Upper lobe of left lung (tissue), 6 donors: ENCODE results near the gene ENAH. TPM values are rescaled to one million over a fixed set of nuclear protein-coding genes. Genes with fewer than 3 reads are reported as not detected.
"Not testable (repeated sequence)": the region's sequence is repeated elsewhere in the genome, so short reads cannot be mapped to it uniquely, and the experiment has no call there.

Experiments
- ATAC-seq, 2 donors: fragments of 200-7000 bp; cut with Tn5 transposase; one replicate each; pipeline ENCODE4 v1.9.1; 2022; ENCODE audit warnings: mild to moderate bottlenecking in 2 of 2, moderate library complexity in 2 of 2; ENCODE audit not compliant: low FRiP score in 2 of 2
- DNase-seq, 2 donors: peaks; one replicate each; pipeline ENCODE4 v3.0.0-alpha.2; 2019 to 2020
- H3K27ac ChIP-seq, 4 donors: fragments of 200-600 bp; sonication (generic); one replicate each; pipeline ENCODE4 v1.5.1; 2016 to 2019
- H3K27me3 ChIP-seq, 4 donors: fragments of 200-600 bp; sonication (generic); one replicate each; pipeline ENCODE4 v1.5.1; 2017 to 2019
- H3K36me3 ChIP-seq, 4 donors: fragments of 200-600 bp; sonication (generic); one replicate each; pipeline ENCODE4 v1.5.1; 2016 to 2019
- H3K4me1 ChIP-seq, 4 donors: fragments of 200-600 bp; sonication (generic); one replicate each; pipeline ENCODE4 v1.5.1; 2018 to 2019
- H3K4me3 ChIP-seq, 4 donors: fragments of 200-600 bp; sonication (generic); one replicate each; pipeline ENCODE4 v1.5.1; 2017 to 2019; ENCODE audit warnings: mild to moderate bottlenecking in 2 of 4, moderate library complexity in 1 of 4
- H3K9me3 ChIP-seq, 4 donors: fragments of 200-600 bp; sonication (generic); one replicate each; pipeline ENCODE4 v1.5.1; 2018 to 2019
- CTCF ChIP-seq, 6 experiments: fragments of 450-650 bp in 4 of 6; fragments of 200-600 bp in 2 of 6; sonication (generic) in 2 of 6; IDR thresholded peaks; one replicate each; pipeline ENCODE4 v1.5.1; 2016 to 2019; ENCODE audit warnings: antibody characterized with exemption in 6 of 6
- EP300 ChIP-seq, 4 donors: sonication (generic); formaldehyde crosslinking; IDR thresholded peaks; one replicate each; pipeline ENCODE4 v1.5.1; 2017; ENCODE audit warnings: antibody characterized with exemption in 4 of 4, control low read depth in 2 of 4
- POLR2A ChIP-seq, 4 donors: fragments of 450-650 bp; IDR thresholded peaks; one replicate each; pipeline ENCODE4 v1.5.1; 2016 to 2017; ENCODE audit warnings: antibody characterized with exemption in 4 of 4, mild to moderate bottlenecking in 2 of 4
- POLR2AphosphoS5 ChIP-seq, 2 donors: sonication (generic); formaldehyde crosslinking; IDR thresholded peaks; one replicate each; pipeline ENCODE4 v1.5.1; 2017; ENCODE audit warnings: antibody characterized with exemption in 2 of 2
- WGBS, 2 donors: methylation state at CpG; one replicate each; pipeline ENCODE4 v1.1.5; 2017 to 2018; 5-methylcytosine and 5-hydroxymethylcytosine counted together
- total RNA-seq, 6 donors: library from RNA; depleted of rRNA in 4 of 6; stranded (reverse); fragments of >200 nt in 4 of 6; gene quantifications; one replicate each; pipeline versions ENCODE4 v1.1.0 to v1.2.1, GENCODE V29; 2016 to 2021
- donor health status: DM: no; HTN: no; CAD: no; lungs with moderate emphysema.
- donor health status: DM: no; HTN: yes; CAD: no; lungs with severe emphysema.

Gene ENAH
- total RNA-seq, 6 donors from 2014 or later: 10.5 to 70.3 (median 33.8) TPM

- Histone ChIP-seq H3K27ac (no peak overlapping the region), H3K9me3 (no peaks in the 10 kb centered on the region), H3K27me3 (no peaks in the 10 kb centered on the region), H3K4me1 (peaks cover 0 to 12% (median 7%) of the 10 kb centered on the region in 4 donors), H3K4me3 (no peak overlapping the region), H3K36me3 (no peaks in the 10 kb centered on the region)
- ATAC-seq: no peak
- DNase-seq: no peak
- 77 to 80% methylated on average over 6 of the region's 6 CpGs for WGBS, 2 donors
- TF ChIP-seq EP300 (IDR thresholded peaks at IDR 0.05): no peak
- no peak for TF ChIP-seq POLR2AphosphoS5 (IDR thresholded peaks at IDR 0.05)
- no peak for TF ChIP-seq CTCF (IDR thresholded peaks at IDR 0.05)
- no peak for TF ChIP-seq POLR2A (IDR thresholded peaks at IDR 0.05)
Measured at GRCh38 chr1:225645194-225645895, 7.6 kb downstream of the ENAH start.

GRCh38 chr1:225644666-225645065 lies 8.3 kb downstream of the ENAH start:
- H3K4me3 ChIP-seq: no peak overlapping the region
- 87 to 100% methylated on average over 1 of the region's 1 CpG for WGBS, 2 donors
- TF ChIP-seq CTCF (IDR thresholded peaks at IDR 0.05): no peak
- H3K27me3 ChIP-seq: no peaks in the 10 kb centered on the region
- ATAC-seq (no peak), DNase-seq (no peak)
- no peaks in the 10 kb centered on the region for H3K36me3 ChIP-seq
- peaks cover 0 to 7% (median 5%) of the 10 kb centered on the region in 4 donors for H3K4me1 ChIP-seq
- no peak overlapping the region for H3K27ac ChIP-seq
- H3K9me3 ChIP-seq: no peaks in the 10 kb centered on the region

- Histone ChIP-seq H3K36me3 (no peaks in the 10 kb centered on the region), H3K27me3 (no peaks in the 10 kb centered on the region), H3K9me3 (no peaks in the 10 kb centered on the region), H3K4me3 (no peak overlapping the region), H3K27ac (no peak overlapping the region), H3K4me1 (peaks cover 0 to 3% (median 2%) of the 10 kb centered on the region in 4 donors)
- 61 to 74% methylated on average over 4 of the region's 4 CpGs for WGBS, 2 donors
- ATAC-seq (no peak), DNase-seq (no peak)
- TF ChIP-seq POLR2AphosphoS5 (IDR thresholded peaks at IDR 0.05) (no peak), EP300 (IDR thresholded peaks at IDR 0.05) (no peak), CTCF (IDR thresholded peaks at IDR 0.05) (no peak), POLR2A (IDR thresholded peaks at IDR 0.05) (no peak)
Measured at GRCh38 chr1:225642177-225642576, 10.7 kb downstream of the ENAH start.

GRCh38 chr1:225638853-225639252 lies 14.1 kb downstream of the ENAH start:
- H3K36me3 ChIP-seq: no peaks in the 10 kb centered on the region
- WGBS, 2 donors: 83 to 95% methylated on average over 1 of the region's 1 CpG
- TF ChIP-seq EP300 (IDR thresholded peaks at IDR 0.05): no peak
- TF ChIP-seq POLR2AphosphoS5 (IDR thresholded peaks at IDR 0.05): no peak
- no peak for TF ChIP-seq CTCF (IDR thresholded peaks at IDR 0.05)
- TF ChIP-seq POLR2A (IDR thresholded peaks at IDR 0.05): no peak
- no peak overlapping the region for H3K4me3 ChIP-seq
- H3K27me3 ChIP-seq: no peaks in the 10 kb centered on the region
- no peak for DNase-seq
- no peak overlapping the region for H3K27ac ChIP-seq
- peaks cover 0 to 3% (median 0%) of the 10 kb centered on the region in 4 donors for H3K4me1 ChIP-seq
- no peaks in the 10 kb centered on the region for H3K9me3 ChIP-seq
- no peak for ATAC-seq

GRCh38 chr1:225637651-225638199 lies 15.2 kb downstream of the ENAH start:
- WGBS, 2 donors: 93 to 96% methylated on average over 3 of the region's 3 CpGs
- DNase-seq: no peak
- Histone ChIP-seq H3K36me3 (no peaks in the 10 kb centered on the region), H3K27ac (no peak overlapping the region), H3K4me3 (no peak overlapping the region), H3K9me3 (no peaks in the 10 kb centered on the region), H3K27me3 (no peaks in the 10 kb centered on the region), H3K4me1 (peaks cover 0 to 3% (median 0%) of the 10 kb centered on the region in 4 donors)
- ATAC-seq: no peak
- TF ChIP-seq POLR2AphosphoS5 (IDR thresholded peaks at IDR 0.05): no peak
- TF ChIP-seq CTCF (IDR thresholded peaks at IDR 0.05): no peak
- TF ChIP-seq POLR2A (IDR thresholded peaks at IDR 0.05): no peak
- no peak for TF ChIP-seq EP300 (IDR thresholded peaks at IDR 0.05)

- not testable (repeated sequence) for H3K4me3 ChIP-seq, H3K36me3 ChIP-seq, H3K4me1 ChIP-seq, H3K27ac ChIP-seq, H3K9me3 ChIP-seq, H3K27me3 ChIP-seq, DNase-seq, ATAC-seq
- 89 to 94% methylated on average over 8 of the region's 8 CpGs for WGBS, 2 donors
Measured at GRCh38 chr1:225636992-225637391, 15.9 kb downstream of the ENAH start.
